K562 (cell line): Measurements from ENCODE around the gene KCNJ5. TPM values are rescaled to one million over a fixed set of nuclear protein-coding genes. Genes with fewer than 3 reads are reported as not detected.

ENCODE experiments used
- ATAC-seq: fragments of 200-7000 bp; cut with Tn5 transposase; 3 replicates; pipeline ENCODE4 v1.9.1; 2020; ENCODE audit warnings: moderate library complexity
- BruUV-seq: library from RNA; stranded (reverse); fragments of 400-500 nt; replicated peaks from 2 replicates; lab custom pipeline; 2021; lab: Mats Ljungman, UMichigan
- CTCF ChIA-PET: fragments of 300-600 bp; formaldehyde crosslinking; extraction: SDS; loops from one replicate; lab custom pipeline; 2021; ENCODE audit warnings: low intra/inter-chr PET ratio; lab: Yijun Ruan, JAX
- POLR2A ChIA-PET: fragments of 300-600, 350-650 bp; sonication (Branson Sonifier 250); formaldehyde crosslinking; extraction: SDS; loops from one replicate; lab custom pipeline; 2021; ENCODE audit warnings: antibody characterized with exemption, inconsistent platforms; lab: Yijun Ruan, JAX
- DNase-seq, 4 experiments: peaks; one replicate each; pipeline versions ENCODE4 v3.0.0 to v3.0.0-alpha.2; 2011 to 2018; ENCODE audit warnings: low spot score in 3 of 4, mixed read lengths in 3 of 4; ENCODE audit errors: extremely low read depth in 1 of 4
- FAIRE-seq: peaks from 2 replicates; lab custom pipeline; 2011; peaks lifted over from hg19 to GRCh38; lab: Jason Lieb, UNC
- H2AFZ ChIP-seq: 2 replicates; pipeline ENCODE4 v1.6.0; 2011; ENCODE audit warnings: low read depth, low read length, control low read depth, inconsistent platforms
- H3K27ac ChIP-seq: fragments of 200-600 bp; 3 replicates; pipeline ENCODE4 v1.8.0; 2011; ENCODE audit warnings: low read depth, mild to moderate bottlenecking, control low read depth, inconsistent platforms, low read length, moderate library complexity, mixed read lengths; ENCODE audit errors: extremely low read depth
- H3K27me3 ChIP-seq, 2 experiments: fragments of 300-600 bp in 1 of 2; 2 replicates in 1 of 2; 3 replicates in 1 of 2; pipeline versions ENCODE4 v1.6.0 to v1.8.0; 2011; ENCODE audit warnings: inconsistent platforms in 2 of 2, low read length in 2 of 2, mild to moderate bottlenecking in 1 of 2, mixed read lengths in 1 of 2, moderate library complexity in 1 of 2; ENCODE audit not compliant: control insufficient read depth in 2 of 2, insufficient read depth in 2 of 2
- H3K36me3 ChIP-seq: fragments of 300-600 bp; 3 replicates; pipeline ENCODE4 v1.8.0; 2011; ENCODE audit warnings: mild to moderate bottlenecking, low read length, inconsistent platforms; ENCODE audit not compliant: control insufficient read depth, insufficient read depth
- H3K4me1 ChIP-seq, 2 experiments: fragments of 200-600 bp in 1 of 2; replicated peaks in 1 of 2; 2 replicates in 1 of 2; 3 replicates in 1 of 2; pipeline versions ENCODE4 v1.5.1 to v1.8.0; 2011; ENCODE audit warnings: inconsistent platforms in 2 of 2, low read length in 2 of 2, mild to moderate bottlenecking in 1 of 2, mixed read lengths in 1 of 2, moderate library complexity in 1 of 2; ENCODE audit not compliant: control insufficient read depth in 2 of 2, insufficient read depth in 2 of 2
- H3K4me2 ChIP-seq: 2 replicates; pipeline ENCODE4 v1.6.1; 2011; ENCODE audit warnings: low read length, control low read depth, inconsistent platforms, mixed read lengths; ENCODE audit not compliant: insufficient read depth
- H3K4me3 ChIP-seq: fragments of 200-600 bp; sonication (generic), shearing (Covaris generic); 2 replicates; pipeline ENCODE4 v1.5.1; 2016; ENCODE audit warnings: control low read depth, inconsistent platforms
- H3K79me2 ChIP-seq: fragments of 200-600 bp; 3 replicates; pipeline ENCODE4 v1.8.0; 2011; ENCODE audit warnings: low read length, inconsistent platforms; ENCODE audit not compliant: control insufficient read depth, insufficient read depth
- H3K9ac ChIP-seq, 2 experiments: 2 replicates each; pipeline versions ENCODE4 v1.6.0 to v1.6.1; 2011; ENCODE audit warnings: low read depth in 2 of 2, low read length in 2 of 2, control low read depth in 1 of 2, inconsistent platforms in 1 of 2, mild to moderate bottlenecking in 1 of 2, mixed read lengths in 1 of 2; ENCODE audit not compliant: insufficient read depth in 1 of 2
- H3K9me1 ChIP-seq: one replicate; pipeline ENCODE4 v1.6.0; 2011; ENCODE audit warnings: inconsistent platforms, mild to moderate bottlenecking, low read length, moderate library complexity; ENCODE audit not compliant: control insufficient read depth, insufficient read depth
- H3K9me3 ChIP-seq: replicated peaks from 2 replicates; pipeline ENCODE4 v1.5.1; 2011; ENCODE audit warnings: low read depth, low read length, inconsistent platforms; ENCODE audit not compliant: control insufficient read depth, insufficient read depth
- H4K20me1 ChIP-seq: replicated peaks from 2 replicates; pipeline ENCODE4 v1.6.1; 2011; ENCODE audit warnings: low read length, inconsistent platforms, mixed read lengths; ENCODE audit not compliant: control insufficient read depth, insufficient read depth
- BRD4 ChIP-seq: fragments of 200-600 bp; sonication (generic); IDR thresholded peaks from 2 replicates; pipeline ENCODE4 v1.6.1; 2017; ENCODE audit warnings: inconsistent platforms
- CEBPG ChIP-seq, 3 experiments: fragments of 200-800 bp in 1 of 3; sonication (Bioruptor generic) in 1 of 3; sonication (generic) in 1 of 3; formaldehyde crosslinking in 1 of 3; IDR thresholded peaks in 2 of 3; conservative IDR thresholded peaks in 1 of 3; 2 replicates each; pipeline versions ENCODE4 v1.6.1 to v1.8.0; 2016 to 2022; ENCODE audit warnings: missing compliant biosample characterization in 2 of 3, missing genetic modification characterization in 2 of 3, mild to moderate bottlenecking in 1 of 3, missing genetic modification reagents in 1 of 3
- CHD1 ChIP-seq: fragments of 200-600 bp; sonication (generic); IDR thresholded peaks from one replicate; pipeline ENCODE4 v1.6.1; 2012; ENCODE audit warnings: mild to moderate bottlenecking, moderate library complexity, low read length, inconsistent platforms
- CHD2 ChIP-seq: IDR thresholded peaks from 2 replicates; pipeline ENCODE4 v1.6.1; 2011; ENCODE audit warnings: low read depth, low read length
- FOXJ3 ChIP-seq: sonication (generic); formaldehyde crosslinking; IDR thresholded peaks from 2 replicates; pipeline ENCODE4 v1.4.0; 2020; ENCODE audit warnings: mild to moderate bottlenecking, missing genetic modification reagents
- GATA2 ChIP-seq: sonication (generic); formaldehyde crosslinking; IDR thresholded peaks from 2 replicates; pipeline ENCODE4 v1.4.0; 2020; ENCODE audit warnings: mild to moderate bottlenecking, missing genetic modification reagents
- HOXB6 ChIP-seq: fragments of 250-450 bp; sonication (Bioruptor Pico); IDR thresholded peaks from 2 replicates; pipeline ENCODE4 v1.5.1; 2022; ENCODE audit warnings: mild to moderate bottlenecking, borderline replicate concordance
- KAT8 ChIP-seq: fragments of 450-650 bp; IDR thresholded peaks from 2 replicates; pipeline ENCODE4 v1.6.1; 2016; ENCODE audit warnings: low read depth, mild to moderate bottlenecking
- POLR2AphosphoS2 ChIP-seq: IDR thresholded peaks from 2 replicates; pipeline ENCODE4 v1.6.1; 2012; ENCODE audit warnings: low read length, improper control_type of control experiment
- SIN3A ChIP-seq, 2 experiments: fragments of 150-350 bp in 1 of 2; IDR thresholded peaks; 2 replicates each; pipeline ENCODE4 v1.6.1; 2011 to 2016; ENCODE audit warnings: borderline replicate concordance in 2 of 2, low read depth in 2 of 2, low read length in 2 of 2, mild to moderate bottlenecking in 2 of 2, moderate library complexity in 2 of 2; ENCODE audit not compliant: control insufficient read depth in 1 of 2
- ZBTB2 ChIP-seq: fragments of 450-650 bp; IDR thresholded peaks from 2 replicates; pipeline ENCODE4 v1.6.1; 2016; ENCODE audit warnings: antibody characterized with exemption
- ZBTB34 ChIP-seq: fragments of 250-450 bp; sonication (Bioruptor Pico); IDR thresholded peaks from 2 replicates; pipeline ENCODE4 v1.8.0; 2021; ENCODE audit warnings: mild to moderate bottlenecking, moderate library complexity
- ZBTB7A ChIP-seq: IDR thresholded peaks from 2 replicates; pipeline ENCODE4 v1.6.1; 2011; ENCODE audit warnings: low read depth, mild to moderate bottlenecking, low read length, moderate library complexity, borderline replicate concordance; ENCODE audit not compliant: control insufficient read depth
- ZFP36 ChIP-seq: fragments of 150-350 bp; IDR thresholded peaks from 2 replicates; pipeline ENCODE4 v1.6.1; 2018; ENCODE audit warnings: low read length, low read depth; ENCODE audit not compliant: partially characterized antibody
- ZNF124 ChIP-seq: sonication (generic); formaldehyde crosslinking; IDR thresholded peaks from 2 replicates; pipeline ENCODE4 v1.8.1; 2022; ENCODE audit warnings: missing genetic modification reagents
- ZNF217 ChIP-seq: sonication (generic); formaldehyde crosslinking; IDR thresholded peaks from 2 replicates; pipeline ENCODE4 v1.8.0; 2022; ENCODE audit warnings: mild to moderate bottlenecking, missing genetic modification reagents
- ZNF224 ChIP-seq: sonication (generic); formaldehyde crosslinking; IDR thresholded peaks from 2 replicates; pipeline ENCODE4 v1.8.0; 2022; ENCODE audit warnings: mild to moderate bottlenecking, missing genetic modification reagents
- WGBS: fragments of 100-300 bp; shearing (Covaris generic); methylation state at CpG from one replicate; pipeline ENCODE4 v1.1.6; 2016; ENCODE audit warnings: low coverage, mixed read lengths; ENCODE audit not compliant: insufficient coverage; ENCODE audit errors: missing lambda C conversion rate; 5-methylcytosine and 5-hydroxymethylcytosine counted together
- in situ Hi-C: fragments of 300-500 bp; cut with MboI; formaldehyde crosslinking; loops from 4 replicates; pipeline ENCODE4 v1.15.0; 2018; ENCODE audit warnings: inconsistent platforms, mixed read lengths
- intact Hi-C: fragments of 100-400 bp; cut with micrococcal nuclease; formaldehyde crosslinking; loops from 2 replicates; pipeline ENCODE4 v1.14.2; 2022
- polyA plus RNA-seq, 8 experiments: library from polyadenylated mRNA; depleted of rRNA in 4 of 8; stranded (reverse) in 5 of 8; unstranded in 3 of 8; fragments of >200 nt; fragmentation: Nextera tagmentation in 2 of 8; fragmentation: Illumina TruSeq in 1 of 8; extraction: Ambion mirVana in 2 of 8; extraction: Trizol in 1 of 8; gene quantifications; 2 replicates each; pipeline versions ENCODE4 v1.2.1 to v1.2.3, GENCODE V29; 2011 to 2014; ENCODE audit warnings: inconsistent platforms in 1 of 8, missing spikeins in 1 of 8
- total RNA-seq, 7 experiments: library from RNA; depleted of rRNA in 6 of 7; stranded (reverse); fragments of >200 nt in 6 of 7; fragmentation: Illumina TruSeq in 2 of 7; extraction: Trizol in 2 of 7; gene quantifications; 2 replicates each; pipeline versions ENCODE4 v1.2.1 to v1.2.3, GENCODE V29; 2011 to 2021; ENCODE audit warnings: low replicate concordance in 1 of 7
- TF ChIP-seq, protein P1 (sequence below): IDR thresholded peaks from 2 replicates; pipeline ENCODE4 v1.6.1; 2016; ENCODE audit warnings: missing genetic modification characterization, missing compliant biosample characterization

KCNJ5 gene
- total and polyA plus RNA-seq, 9 of the 15 experiments (the other 6 are each of a cell fraction or from before 2014, with no cell fraction given) = 0.04 TPM; not detected in 8

DNA sequence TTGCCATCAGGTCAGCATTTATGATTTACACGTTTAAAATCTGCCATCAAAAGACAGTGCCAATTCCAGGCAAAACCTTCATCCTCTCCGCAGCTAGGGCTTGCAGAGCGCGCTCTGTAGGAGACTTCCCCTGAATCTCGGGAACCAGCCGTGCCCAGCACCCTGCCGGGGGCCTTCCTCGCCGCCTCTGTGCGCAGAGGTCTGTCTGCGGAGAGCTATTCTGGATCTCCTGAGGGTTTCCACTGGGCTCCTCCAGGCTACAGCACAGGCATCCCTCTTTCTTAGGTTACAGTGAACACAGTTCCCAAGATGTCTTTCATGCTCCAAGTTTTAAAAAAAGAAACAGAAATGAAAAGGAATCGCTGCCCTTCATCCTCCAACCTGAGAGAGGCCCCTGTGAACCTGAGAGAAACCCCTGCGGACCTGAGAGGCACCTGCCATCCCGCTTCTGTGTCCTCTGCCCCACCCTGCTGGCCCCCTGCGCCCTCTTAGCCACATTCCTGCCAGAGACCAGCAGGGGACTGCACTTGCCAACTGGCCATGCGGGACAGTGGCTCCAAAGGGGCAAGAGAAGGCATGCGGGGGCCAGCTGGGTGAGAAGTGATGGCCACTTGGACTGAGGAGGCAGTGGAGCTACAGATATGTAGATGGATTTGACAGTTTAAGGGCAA is 35.4 kb downstream of the KCNJ5 start:
- POLR2A ChIA-PET = interaction anchor here (0.6 kb wide), 1 partner anchor 12 kb away, joined by 3 read pairs; no protein-coding TSS in a partner anchor
- ATAC-seq (no peak), DNase-seq (no peak), FAIRE-seq (no peak)
- CTCF ChIA-PET = no interaction called here
- H3K9me1 ChIP-seq = no peaks in the 10 kb centered on the region
- no peak overlapping the region for H3K9ac ChIP-seq
- no peak overlapping the region for H3K4me3 ChIP-seq
- no peak overlapping the region for H3K4me2 ChIP-seq
- H4K20me1 ChIP-seq = no peaks in the 10 kb centered on the region
- TF ChIP-seq GATA2 (CRISPR knock-in tag) (no peak), ZNF124 (CRISPR knock-in tag) (no peak), ZBTB7A (no peak), ZNF224 (CRISPR knock-in tag) (no peak), POLR2AphosphoS2 (no peak), HOXB6 (CRISPR knock-in tag) (no peak), SIN3A (IDR thresholded peaks at IDR 0.05; ENCODE audit: borderline replicate concordance in 2 of 2, control insufficient read depth in 1 of 2, low read depth in 2 of 2, low read length in 2 of 2) (no peak), ZFP36 (no peak), KAT8 (no peak), CEBPG (CRISPR knock-in tag; IDR thresholded peaks at IDR 0.05) (no peak), CEBPG (tag; conservative IDR thresholded peaks at IDR 0.05 in 1 of 2, IDR thresholded peaks at IDR 0.05 in 1 of 2) (no peak), ZBTB2 (no peak), CHD1 (no peak), ZNF217 (CRISPR knock-in tag) (no peak), BRD4 (no peak), CHD2 (no peak), FOXJ3 (CRISPR knock-in tag) (no peak), ZBTB34 (no peak)
- TF ChIP-seq, protein P1, sequence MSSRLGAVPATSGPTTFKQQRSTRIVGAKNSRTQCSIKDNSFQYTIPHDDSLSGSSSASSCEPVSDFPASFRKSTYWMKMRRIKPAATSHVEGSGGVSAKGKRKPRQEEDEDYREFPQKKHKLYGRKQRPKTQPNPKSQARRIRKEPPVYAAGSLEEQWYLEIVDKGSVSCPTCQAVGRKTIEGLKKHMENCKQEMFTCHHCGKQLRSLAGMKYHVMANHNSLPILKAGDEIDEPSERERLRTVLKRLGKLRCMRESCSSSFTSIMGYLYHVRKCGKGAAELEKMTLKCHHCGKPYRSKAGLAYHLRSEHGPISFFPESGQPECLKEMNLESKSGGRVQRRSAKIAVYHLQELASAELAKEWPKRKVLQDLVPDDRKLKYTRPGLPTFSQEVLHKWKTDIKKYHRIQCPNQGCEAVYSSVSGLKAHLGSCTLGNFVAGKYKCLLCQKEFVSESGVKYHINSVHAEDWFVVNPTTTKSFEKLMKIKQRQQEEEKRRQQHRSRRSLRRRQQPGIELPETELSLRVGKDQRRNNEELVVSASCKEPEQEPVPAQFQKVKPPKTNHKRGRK (tag) = no peak
- BruUV-seq = no TSS peak
- H3K79me2 ChIP-seq = no peaks in the 10 kb centered on the region
- WGBS = 2% methylated on average over 17 of the region's 17 CpGs
- H3K4me1 ChIP-seq = no peaks in the 10 kb centered on the region
- H3K27me3 ChIP-seq = peaks cover 0 to 12% of the 10 kb centered on the region in 2 experiments; a peak in 1 of 5 replicates
- no peak overlapping the region for H3K27ac ChIP-seq
- no peak overlapping the region for H2AFZ ChIP-seq
- in situ Hi-C loops = no loop called here
- H3K36me3 ChIP-seq = no peaks in the 10 kb centered on the region
- intact Hi-C loops = no loop called here
- H3K9me3 ChIP-seq = no peaks in the 10 kb centered on the region
